ENCODE results near the gene SLC39A9.
"Not testable (repeated sequence)": the region's sequence is repeated elsewhere in the genome, so short reads cannot be mapped to it uniquely, and the experiment has no call there.

DNA sequence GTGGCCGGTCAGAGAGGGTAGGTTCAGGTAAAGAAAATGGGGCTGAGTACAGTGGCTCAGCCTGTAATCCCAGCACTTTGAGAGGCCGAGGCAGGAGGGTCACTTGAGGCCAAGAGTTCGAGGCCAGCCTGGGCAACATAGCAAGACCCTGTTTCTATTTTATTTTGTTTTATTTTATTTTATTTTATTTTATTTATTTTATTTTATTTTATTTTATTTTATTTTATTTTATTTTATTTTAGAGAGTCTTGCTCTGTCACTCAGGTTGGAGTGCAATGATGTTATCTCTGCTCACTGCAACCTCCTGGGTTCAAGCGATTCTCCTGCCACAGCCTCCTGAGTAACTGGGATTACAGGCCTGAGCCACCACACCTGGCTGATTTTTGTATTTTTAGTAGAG, 99.4 kb downstream of the SLC39A9 start:
- not testable (repeated sequence) for TF ChIP-seq IKZF3 (tag by site-specific recombination; IDR thresholded peaks at IDR 0.05); TCF7L2 (IDR thresholded peaks at IDR 0.05; ENCODE audit: borderline replicate concordance, low read depth, low read length); ZNF274 (IDR thresholded peaks at IDR 0.05; ENCODE audit: low read length); ZNF274 (tag by site-specific recombination; IDR thresholded peaks at IDR 0.05; ENCODE audit: borderline replicate concordance); ZBTB8A (tag by site-specific recombination; IDR thresholded peaks at IDR 0.05); SCRT1 (tag by site-specific recombination; IDR thresholded peaks at IDR 0.05; ENCODE audit: borderline replicate concordance); PBX3 (CRISPR knock-in tag; IDR thresholded peaks at IDR 0.05); MZF1 (tag by site-specific recombination; IDR thresholded peaks at IDR 0.05; ENCODE audit: borderline replicate concordance); ELK4 (IDR thresholded peaks at IDR 0.05; ENCODE audit: borderline replicate concordance, low read depth, low read length); ZNF155 (tag by site-specific recombination; IDR thresholded peaks at IDR 0.05); ZBTB17 (tag by site-specific recombination; IDR thresholded peaks at IDR 0.05); SP2 (tag by site-specific recombination; IDR thresholded peaks at IDR 0.05); ZNF404 (tag by site-specific recombination; IDR thresholded peaks at IDR 0.05); ZBTB49 (tag by site-specific recombination; IDR thresholded peaks at IDR 0.05; ENCODE audit: low read depth)
- TF ChIP-seq, protein P1, sequence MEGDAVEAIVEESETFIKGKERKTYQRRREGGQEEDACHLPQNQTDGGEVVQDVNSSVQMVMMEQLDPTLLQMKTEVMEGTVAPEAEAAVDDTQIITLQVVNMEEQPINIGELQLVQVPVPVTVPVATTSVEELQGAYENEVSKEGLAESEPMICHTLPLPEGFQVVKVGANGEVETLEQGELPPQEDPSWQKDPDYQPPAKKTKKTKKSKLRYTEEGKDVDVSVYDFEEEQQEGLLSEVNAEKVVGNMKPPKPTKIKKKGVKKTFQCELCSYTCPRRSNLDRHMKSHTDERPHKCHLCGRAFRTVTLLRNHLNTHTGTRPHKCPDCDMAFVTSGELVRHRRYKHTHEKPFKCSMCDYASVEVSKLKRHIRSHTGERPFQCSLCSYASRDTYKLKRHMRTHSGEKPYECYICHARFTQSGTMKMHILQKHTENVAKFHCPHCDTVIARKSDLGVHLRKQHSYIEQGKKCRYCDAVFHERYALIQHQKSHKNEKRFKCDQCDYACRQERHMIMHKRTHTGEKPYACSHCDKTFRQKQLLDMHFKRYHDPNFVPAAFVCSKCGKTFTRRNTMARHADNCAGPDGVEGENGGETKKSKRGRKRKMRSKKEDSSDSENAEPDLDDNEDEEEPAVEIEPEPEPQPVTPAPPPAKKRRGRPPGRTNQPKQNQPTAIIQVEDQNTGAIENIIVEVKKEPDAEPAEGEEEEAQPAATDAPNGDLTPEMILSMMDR (tag by site-specific recombination; IDR thresholded peaks at IDR 0.05), result not testable (repeated sequence)

Measured in HEK293 (cell line).